MCF 10A (cell line): Measurements from ENCODE around the gene ELAC1. TPM values are rescaled to one million over a fixed set of nuclear protein-coding genes. Genes with fewer than 3 reads are reported as not detected.
"Not testable (repeated sequence)": the region's sequence is repeated elsewhere in the genome, so short reads cannot be mapped to it uniquely, and the experiment has no call there.

Experiments used
- BruUV-seq: library from RNA; stranded (reverse); fragments of 400-500 nt; replicated peaks from 2 replicates; lab custom pipeline; 2021; lab: Mats Ljungman, UMichigan
- CTCF ChIA-PET: fragments of 300-600 bp; sonication (Branson Sonifier 250); formaldehyde crosslinking; extraction: SDS; loops from one replicate; lab custom pipeline; 2021; ENCODE audit warnings: antibody characterized with exemption, inconsistent platforms; lab: Yijun Ruan, JAX
- POLR2A ChIA-PET: fragments of 300-600, 350-650 bp; sonication (Branson Sonifier 250); formaldehyde crosslinking; extraction: SDS; loops from one replicate; lab custom pipeline; 2020; ENCODE audit warnings: antibody characterized with exemption, inconsistent platforms; lab: Yijun Ruan, JAX
- DNase-seq: peaks from one replicate; pipeline ENCODE4 v3.0.0-alpha.2; 2018; ENCODE audit not compliant: unreplicated experiment
- H3K27ac Mint-ChIP-seq: one replicate; pipeline ENCODE4 v1.8.0; 2022; ENCODE audit warnings: mild to moderate bottlenecking, low read depth, mixed read lengths; ENCODE audit not compliant: unreplicated experiment
- H3K27me3 Mint-ChIP-seq: one replicate; pipeline ENCODE4 v1.8.0; 2022; ENCODE audit warnings: mixed read lengths; ENCODE audit not compliant: insufficient read depth, unreplicated experiment
- H3K36me3 Mint-ChIP-seq: one replicate; pipeline ENCODE4 v1.8.0; 2022; ENCODE audit warnings: mild to moderate bottlenecking, moderate library complexity, mixed read lengths; ENCODE audit not compliant: insufficient read depth, unreplicated experiment
- H3K4me1 Mint-ChIP-seq: one replicate; pipeline ENCODE4 v1.8.0; 2022; ENCODE audit warnings: mixed read lengths; ENCODE audit not compliant: insufficient read depth, unreplicated experiment
- H3K4me3 Mint-ChIP-seq: one replicate; pipeline ENCODE4 v1.8.0; 2022; ENCODE audit warnings: mild to moderate bottlenecking, moderate library complexity, mixed read lengths; ENCODE audit not compliant: unreplicated experiment
- H3K9me3 Mint-ChIP-seq: one replicate; pipeline ENCODE4 v1.8.0; 2022; ENCODE audit warnings: mixed read lengths; ENCODE audit not compliant: unreplicated experiment
- intact Hi-C: fragments of 100-400 bp; cut with micrococcal nuclease; formaldehyde crosslinking; loops from 2 replicates; pipeline ENCODE4 v1.14.1; 2022
- total RNA-seq: library from RNA; stranded (reverse); gene quantifications from 2 replicates; pipeline ENCODE4 v1.2.3, GENCODE V29; 2022
- TF ChIP-seq, protein P1 (sequence below): fragments of 200-600 bp; IDR thresholded peaks from one replicate; pipeline ENCODE4 v1.8.0; 2022; ENCODE audit warnings: antibody characterized with exemption, mild to moderate bottlenecking; ENCODE audit not compliant: unreplicated experiment

ELAC1 gene
- total RNA-seq, 1 experiment from 2014 or later: 14.0 TPM

DNA sequence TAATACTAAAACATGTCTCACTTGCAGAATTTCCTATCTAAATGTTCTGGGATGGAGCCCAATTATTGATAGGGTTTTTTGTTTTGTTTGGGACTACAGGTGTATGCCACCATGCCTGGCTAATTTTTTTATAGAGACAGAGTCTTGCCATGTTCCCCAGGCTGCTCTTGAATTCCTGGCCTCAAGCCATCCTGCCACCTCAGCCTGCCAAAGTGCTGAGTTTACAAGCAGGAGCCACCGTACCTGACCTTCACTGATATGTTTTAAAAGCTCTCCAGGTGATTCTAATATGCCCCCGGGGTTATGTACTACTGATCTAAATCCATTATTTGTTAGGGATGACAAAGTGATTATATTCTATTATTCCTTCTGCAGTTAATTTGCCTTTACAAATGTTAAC lies 2.2 kb downstream of the ELAC1 start:
- Mint-ChIP-seq H3K27me3 (no peaks in the 10 kb centered on the region), H3K4me1 (peaks cover 39% of the 10 kb centered on the region), H3K36me3 (peaks cover 5% of the 10 kb centered on the region), H3K27ac (no peak overlapping the region), H3K9me3 (no peaks in the 10 kb centered on the region), H3K4me3 (no peak overlapping the region)
- POLR2A ChIA-PET: interaction anchor here (0.7 to 9.9 kb wide), 5 partner anchors 61 to 153 kb away, joined by 3 to 187 read pairs (median 6); partner anchors contain the start of genes ME2 and SMAD4
- TF ChIP-seq, protein P1, sequence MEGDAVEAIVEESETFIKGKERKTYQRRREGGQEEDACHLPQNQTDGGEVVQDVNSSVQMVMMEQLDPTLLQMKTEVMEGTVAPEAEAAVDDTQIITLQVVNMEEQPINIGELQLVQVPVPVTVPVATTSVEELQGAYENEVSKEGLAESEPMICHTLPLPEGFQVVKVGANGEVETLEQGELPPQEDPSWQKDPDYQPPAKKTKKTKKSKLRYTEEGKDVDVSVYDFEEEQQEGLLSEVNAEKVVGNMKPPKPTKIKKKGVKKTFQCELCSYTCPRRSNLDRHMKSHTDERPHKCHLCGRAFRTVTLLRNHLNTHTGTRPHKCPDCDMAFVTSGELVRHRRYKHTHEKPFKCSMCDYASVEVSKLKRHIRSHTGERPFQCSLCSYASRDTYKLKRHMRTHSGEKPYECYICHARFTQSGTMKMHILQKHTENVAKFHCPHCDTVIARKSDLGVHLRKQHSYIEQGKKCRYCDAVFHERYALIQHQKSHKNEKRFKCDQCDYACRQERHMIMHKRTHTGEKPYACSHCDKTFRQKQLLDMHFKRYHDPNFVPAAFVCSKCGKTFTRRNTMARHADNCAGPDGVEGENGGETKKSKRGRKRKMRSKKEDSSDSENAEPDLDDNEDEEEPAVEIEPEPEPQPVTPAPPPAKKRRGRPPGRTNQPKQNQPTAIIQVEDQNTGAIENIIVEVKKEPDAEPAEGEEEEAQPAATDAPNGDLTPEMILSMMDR: no peak
- BruUV-seq: no TSS peak
- DNase-seq: peak; percentile 27
- CTCF ChIA-PET: interaction anchor here (1.1 kb wide), 1 partner anchor 81 kb away, joined by 3 read pairs; no protein-coding TSS in a partner anchor
- intact Hi-C loops: loop anchor here (5.0 kb wide), 2 partner anchors 82 to 93 kb away; partner anchors contain the start of gene ME2

DNA sequence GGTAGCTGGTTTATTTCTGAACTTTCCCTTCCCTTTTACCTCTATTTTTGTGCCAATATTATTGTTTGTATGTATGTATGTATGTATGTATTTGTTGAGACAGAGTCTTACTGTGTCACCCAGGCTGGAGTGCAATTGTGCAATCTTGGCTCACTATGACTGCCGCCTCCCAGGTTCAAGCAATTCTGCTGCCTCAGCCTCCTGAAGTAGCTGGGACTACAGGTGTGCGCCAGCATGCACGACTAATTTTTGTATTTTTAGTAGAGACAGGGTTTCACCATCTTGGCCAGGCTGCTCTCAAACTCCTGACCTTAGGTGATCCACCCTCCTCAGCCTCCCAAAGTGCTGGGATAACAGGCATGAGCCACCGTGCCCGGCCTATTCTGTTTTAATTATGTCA lies 4.6 kb downstream of the ELAC1 start:
- not testable (repeated sequence) for H3K4me3 Mint-ChIP-seq, H3K27ac Mint-ChIP-seq, H3K27me3 Mint-ChIP-seq, BruUV-seq, H3K9me3 Mint-ChIP-seq
- POLR2A ChIA-PET: interaction anchor here (1.3 to 9.9 kb wide), 9 partner anchors 14 to 152 kb away, joined by 3 to 187 read pairs (median 8); partner anchors contain the start of genes ME2, MRO and SMAD4
- peaks cover 39% of the 10 kb centered on the region for H3K4me1 Mint-ChIP-seq
- intact Hi-C loops: loop anchor here (5.0 kb wide), 2 partner anchors 80 to 95 kb away; partner anchors contain the start of gene ME2
- CTCF ChIA-PET: interaction anchor here (1.0 kb wide), 1 partner anchor 116 kb away, joined by 6 read pairs; no protein-coding TSS in a partner anchor
- DNase-seq: peak; percentile 45
- H3K36me3 Mint-ChIP-seq: peaks cover 22% of the 10 kb centered on the region

DNA sequence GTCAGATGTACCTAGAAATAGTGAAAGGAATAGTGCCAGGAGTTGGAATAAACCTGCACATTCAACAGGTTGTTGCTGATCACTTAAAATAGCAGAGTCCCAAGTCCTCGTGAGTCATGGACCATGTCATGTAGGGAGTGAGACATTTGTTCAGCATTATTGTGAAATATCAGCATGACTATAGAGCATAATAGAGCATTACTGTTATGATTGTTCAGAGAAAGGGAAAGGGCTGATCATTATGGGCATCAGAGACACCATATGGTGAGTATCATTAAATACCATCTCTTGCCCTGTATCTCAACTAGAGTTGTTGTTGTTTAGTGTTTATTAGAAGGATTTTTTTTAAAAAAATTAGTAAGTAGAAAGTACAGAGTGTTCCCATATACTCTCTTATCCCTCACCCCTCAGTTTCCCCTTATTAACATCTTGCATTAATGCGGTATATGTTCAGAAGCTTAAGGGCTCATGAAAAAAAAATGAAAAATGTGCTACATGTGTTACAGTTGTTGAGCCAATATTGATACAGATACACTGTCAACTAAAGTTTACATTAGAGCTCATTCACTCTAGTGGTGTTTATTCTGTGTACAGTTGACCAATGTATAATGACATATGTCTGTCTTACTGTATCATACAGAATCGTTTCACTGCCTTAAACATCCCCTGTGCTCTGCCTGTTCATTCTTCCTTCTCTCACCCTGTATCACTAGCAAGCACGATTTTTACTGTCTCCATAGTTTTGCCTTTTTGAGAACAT lies 5.7 kb downstream of the ELAC1 start:
- Mint-ChIP-seq H3K4me3 (no peak overlapping the region), H3K27ac (peak overlapping the region; percentile 46), H3K27me3 (no peaks in the 10 kb centered on the region), H3K4me1 (peaks cover 39% of the 10 kb centered on the region), H3K9me3 (peaks cover 4% of the 10 kb centered on the region), H3K36me3 (peaks cover 29% of the 10 kb centered on the region)
- TF ChIP-seq, protein P1: no peak
- CTCF ChIA-PET: interaction anchor here (0.5 to 1.8 kb wide), 7 partner anchors 10 to 323 kb away, joined by 3 to 12 read pairs (median 3); partner anchors contain the start of gene MRO
- intact Hi-C loops: loop anchor here (1.0 to 5.0 kb wide), 4 partner anchors 58 to 153 kb away; partner anchors contain the start of genes ME2 and MRO
- POLR2A ChIA-PET: interaction anchor here (0.6 to 9.9 kb wide), 12 partner anchors 13 to 345 kb away, joined by 3 to 187 read pairs (median 4); partner anchors contain the start of genes ME2, MRO and SMAD4
- no TSS peak for BruUV-seq
- peak; percentile 84 for DNase-seq

DNA sequence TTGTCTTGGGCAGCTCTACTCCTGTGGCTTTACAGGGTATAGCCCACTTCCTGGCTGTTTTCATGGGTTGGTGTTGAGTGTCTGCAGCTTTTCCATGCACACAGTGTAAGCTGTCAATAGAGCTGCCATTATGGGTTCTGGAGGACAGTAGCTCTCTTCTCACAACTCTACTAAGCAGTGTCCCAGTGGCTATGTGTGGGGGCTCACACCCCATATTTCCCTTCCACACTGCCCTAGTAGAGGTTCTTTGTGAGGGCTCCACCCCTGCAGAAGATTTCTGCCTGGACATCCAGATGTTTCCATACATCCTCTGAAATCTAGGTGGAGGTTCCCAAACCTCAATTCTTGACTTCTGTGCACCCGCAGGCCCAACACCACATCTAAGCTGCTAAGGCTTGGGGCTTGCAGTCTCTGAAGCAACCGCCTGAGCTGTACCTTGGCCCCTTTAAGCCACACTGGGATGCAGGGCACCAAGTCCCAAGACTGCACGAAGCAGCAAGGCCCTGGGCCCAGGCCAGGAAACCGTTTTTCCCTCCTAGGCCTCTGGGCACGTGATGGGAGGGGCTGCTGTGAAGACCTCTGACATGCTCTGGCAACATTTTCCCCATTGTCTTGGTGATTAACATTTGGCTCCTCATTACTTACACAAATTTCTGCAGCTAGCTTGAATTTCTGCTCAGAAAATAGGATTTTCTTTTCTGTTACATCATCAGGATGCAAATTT lies 9.4 kb downstream of the ELAC1 start:
- no peak for DNase-seq
- intact Hi-C loops: no loop called here

More for the DNA sequence above, 9.4 kb downstream of the ELAC1 start:
- no peak overlapping the region for H3K4me3 Mint-ChIP-seq
- H3K27ac Mint-ChIP-seq: no peak overlapping the region
- no TSS peak for BruUV-seq
- peaks cover 19% of the 10 kb centered on the region for H3K4me1 Mint-ChIP-seq
- TF ChIP-seq, protein P1: no peak
- ChIA-PET POLR2A (no interaction called here), CTCF (interaction anchor here (0.7 to 0.9 kb wide), 3 partner anchors 64 to 550 kb away, joined by 3 to 5 read pairs (median 4); no protein-coding TSS in a partner anchor)
- no peaks in the 10 kb centered on the region for H3K27me3 Mint-ChIP-seq
- H3K36me3 Mint-ChIP-seq: peaks cover 45% of the 10 kb centered on the region
- peaks cover 7% of the 10 kb centered on the region for H3K9me3 Mint-ChIP-seq
